LoVo (cell line): ENCODE measurements around the gene DYNLT5.
"Not testable (repeated sequence)": the region's sequence is repeated elsewhere in the genome, so short reads cannot be mapped to it uniquely, and the experiment has no call there.

Experiments
- DNase-seq: peaks from one replicate; pipeline ENCODE4 v3.0.0-alpha.2; 2016; ENCODE audit warnings: low spot score

The DYNLT5 gene

DNA sequence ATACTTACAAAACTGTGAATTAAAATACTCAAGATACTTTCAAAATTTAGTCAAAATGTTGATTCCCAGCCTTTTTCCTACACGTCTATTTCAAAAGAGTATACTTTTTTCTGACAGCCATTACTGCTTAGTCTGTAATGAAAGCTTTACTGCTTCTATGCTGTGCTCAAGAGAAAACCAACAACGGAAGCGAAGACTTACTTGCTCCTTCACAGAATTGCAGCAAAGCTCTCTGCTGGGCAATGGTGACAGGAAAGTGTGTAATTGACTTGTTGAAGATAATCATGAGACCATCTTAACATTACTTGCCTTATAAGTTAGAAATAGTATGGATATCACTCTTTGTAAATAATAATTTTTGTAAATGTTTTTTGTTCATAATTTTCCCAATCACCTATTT is 1.7 kb upstream of the DYNLT5 start:
- no peak for DNase-seq

DNA sequence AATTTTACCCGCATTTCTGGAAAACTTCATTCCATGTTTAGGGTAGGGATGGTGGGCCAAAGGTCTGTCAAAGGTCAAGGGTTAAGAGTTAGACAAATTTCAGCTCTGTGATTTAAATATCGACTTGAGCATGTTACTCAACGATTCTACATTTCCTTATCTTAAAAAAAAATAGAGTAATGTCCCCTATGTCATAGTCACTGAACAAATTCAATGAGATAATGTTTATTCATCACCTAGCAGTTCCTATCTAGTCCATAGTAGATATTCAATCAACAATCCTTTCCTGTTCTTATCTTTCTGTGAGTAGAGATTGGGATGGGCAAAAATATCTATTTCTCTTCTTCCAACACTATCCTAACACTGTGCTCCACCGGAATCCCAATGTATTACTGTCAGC is 1.1 kb upstream of the DYNLT5 start:
- no peak for DNase-seq

DNA sequence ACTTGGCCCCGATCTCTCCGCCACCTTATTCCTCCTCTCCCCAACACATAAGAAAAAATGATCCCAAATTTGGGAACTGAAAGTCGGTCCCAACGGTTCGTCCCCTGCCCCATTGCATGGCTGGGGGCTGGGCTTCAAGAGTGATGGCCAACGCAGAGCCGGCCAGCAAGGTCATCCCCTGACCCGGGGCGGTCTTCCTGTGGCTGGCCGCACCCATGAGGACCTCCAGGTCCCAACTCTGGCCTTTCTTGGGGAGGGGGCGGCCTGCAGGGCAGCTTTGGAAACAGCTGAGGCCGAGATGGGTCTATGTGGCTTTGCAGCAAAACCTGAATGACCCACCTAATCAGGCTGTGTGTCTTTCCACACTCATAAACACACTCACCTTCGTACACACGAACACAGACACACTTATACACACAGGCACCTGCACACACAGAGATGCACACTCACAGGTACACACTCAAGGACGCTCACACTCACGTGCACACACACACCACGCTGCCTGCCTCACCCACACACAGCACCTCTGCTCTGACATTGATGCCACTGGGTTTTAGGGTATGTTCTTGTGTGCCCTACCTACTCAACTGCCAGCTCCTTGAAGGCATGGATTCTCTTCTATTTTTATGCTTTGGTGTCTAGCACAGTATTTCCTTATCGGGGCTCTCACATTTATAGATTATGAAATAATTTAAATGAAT is 562 bp downstream of the DYNLT5 start:
- no peak for DNase-seq

DNA sequence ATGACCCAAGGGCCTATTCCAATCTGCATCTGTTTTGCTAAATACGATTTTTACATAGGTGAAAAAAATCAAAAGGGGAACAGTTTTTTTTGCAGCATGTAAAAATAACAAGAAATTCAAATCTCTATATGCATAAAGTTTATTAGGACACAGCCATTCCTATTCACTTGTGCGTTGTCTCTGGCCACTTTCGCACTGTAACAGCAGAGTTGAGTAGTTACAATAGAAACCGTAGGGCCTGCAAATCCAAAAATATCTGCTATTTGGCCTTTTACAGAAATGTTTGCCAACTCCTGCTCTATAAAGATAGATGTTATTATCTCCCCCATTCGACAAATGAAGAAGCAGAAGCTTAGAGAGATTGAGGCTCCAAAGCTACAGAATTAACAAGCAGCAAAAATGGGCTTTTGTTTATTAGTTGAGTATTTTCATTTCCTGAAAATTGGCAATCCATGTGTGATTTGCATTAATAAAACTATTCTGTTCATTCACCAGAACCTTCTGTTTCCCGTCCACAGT is 5.5 kb downstream of the DYNLT5 start:
- no peak for DNase-seq

DNA sequence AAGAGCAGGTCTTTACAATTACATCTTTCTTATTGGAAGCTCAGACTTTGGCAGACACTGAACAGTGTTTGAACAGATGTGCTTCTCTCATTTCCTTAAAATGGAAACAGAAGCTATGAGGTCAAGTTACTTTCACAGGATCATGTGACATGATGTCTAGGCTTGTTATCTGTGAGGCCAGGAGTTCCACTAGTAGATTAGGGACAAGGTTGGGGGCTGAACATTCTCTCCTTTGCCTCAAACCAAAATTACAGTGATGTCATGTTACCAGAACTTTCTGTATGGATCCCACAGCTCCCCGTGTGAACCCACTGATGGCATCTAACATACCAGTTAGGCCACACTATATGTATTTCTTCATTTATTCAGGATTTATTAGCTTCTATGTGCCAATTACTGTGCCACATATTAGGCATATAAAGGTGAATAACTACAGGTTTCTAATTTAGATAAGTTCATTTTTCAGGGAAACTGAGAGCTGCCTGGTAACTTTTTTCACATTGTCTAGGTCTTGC is 6.0 kb downstream of the DYNLT5 start:
- no peak for DNase-seq

DNA sequence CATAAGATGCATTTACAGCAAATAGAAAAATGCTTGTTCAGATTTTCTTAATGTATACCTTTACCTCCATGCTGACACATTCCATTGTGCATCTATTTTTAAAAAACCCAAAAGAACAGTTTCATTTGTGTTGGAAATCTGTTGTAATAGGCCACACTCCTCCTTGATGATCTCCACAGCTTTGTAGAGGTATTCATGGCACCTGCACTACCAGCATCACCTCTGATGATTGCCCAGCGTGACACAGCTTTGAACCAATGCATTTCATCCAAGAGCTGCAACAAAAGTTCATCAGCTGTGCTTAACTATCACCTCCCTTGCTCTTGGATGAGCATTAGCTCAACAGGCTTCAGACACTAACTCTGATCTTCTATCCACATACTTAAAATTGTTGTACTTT is 8.2 kb downstream of the DYNLT5 start:
- no peak for DNase-seq

DNA sequence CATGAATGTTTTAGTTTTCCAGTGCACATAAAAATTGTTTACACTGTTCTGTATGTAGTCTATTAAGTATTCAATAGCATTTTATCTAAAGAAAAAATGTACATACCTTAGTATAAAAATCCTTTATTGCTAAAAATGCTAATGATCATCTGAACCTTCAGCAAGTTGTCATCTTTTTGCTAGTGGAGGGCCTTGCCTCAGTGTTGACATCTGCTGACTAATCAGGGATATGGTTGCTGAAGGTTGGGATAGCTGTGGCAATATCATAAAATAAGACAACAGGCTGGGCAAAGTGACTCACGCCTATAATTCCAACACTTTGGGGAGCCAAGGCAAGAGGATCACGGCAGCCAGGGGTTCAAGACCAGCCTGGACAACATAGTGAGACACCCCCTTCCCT is 9.0 kb downstream of the DYNLT5 start:
- DNase-seq: no peak

DNA sequence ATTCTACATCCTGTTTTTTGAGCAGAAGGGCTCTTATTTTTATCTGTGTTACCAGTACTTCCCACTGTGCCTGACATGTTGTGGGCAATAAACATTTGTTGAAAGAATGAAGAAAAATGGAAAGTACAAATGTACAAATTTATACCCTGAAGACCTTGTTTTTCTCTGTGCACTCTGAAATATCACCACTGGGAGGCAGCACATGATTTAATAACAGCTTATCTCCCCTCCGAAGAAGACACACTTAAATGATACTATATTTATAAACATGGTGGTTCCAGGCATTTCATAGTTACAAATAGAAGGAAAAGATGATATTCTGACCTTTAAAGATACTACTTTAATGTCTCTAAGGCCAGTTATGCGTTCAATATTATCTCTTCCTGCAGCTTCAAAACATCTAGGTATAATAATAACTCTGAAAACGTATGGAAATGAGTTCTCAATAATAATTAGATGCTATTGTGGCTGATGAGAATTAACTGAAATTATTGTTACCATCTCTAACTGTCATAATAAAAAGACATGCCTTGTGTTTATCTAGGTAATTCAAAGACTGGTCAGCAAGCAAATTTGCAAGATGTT is 12.8 kb downstream of the DYNLT5 start:
- peak; percentile 41 for DNase-seq

DNA sequence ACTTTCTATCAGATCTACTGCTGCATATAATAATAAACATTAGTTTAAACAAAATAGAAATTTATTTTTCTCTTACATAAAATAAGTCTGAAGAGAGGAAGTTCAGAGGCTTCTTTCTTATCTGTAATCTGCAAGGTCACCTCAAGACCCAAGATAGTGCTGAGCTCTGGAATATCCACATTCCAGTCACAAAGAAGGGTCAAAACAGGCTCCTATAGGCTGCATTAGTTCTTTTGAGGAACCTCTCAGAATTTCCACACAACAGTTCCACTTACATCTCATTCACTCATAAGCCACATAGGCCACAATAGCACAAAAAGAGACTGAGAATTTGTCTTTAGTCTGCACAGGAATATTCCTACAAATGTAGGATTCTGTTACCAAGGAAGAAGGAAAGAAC is 15.4 kb downstream of the DYNLT5 start:
- no peak for DNase-seq

DNA sequence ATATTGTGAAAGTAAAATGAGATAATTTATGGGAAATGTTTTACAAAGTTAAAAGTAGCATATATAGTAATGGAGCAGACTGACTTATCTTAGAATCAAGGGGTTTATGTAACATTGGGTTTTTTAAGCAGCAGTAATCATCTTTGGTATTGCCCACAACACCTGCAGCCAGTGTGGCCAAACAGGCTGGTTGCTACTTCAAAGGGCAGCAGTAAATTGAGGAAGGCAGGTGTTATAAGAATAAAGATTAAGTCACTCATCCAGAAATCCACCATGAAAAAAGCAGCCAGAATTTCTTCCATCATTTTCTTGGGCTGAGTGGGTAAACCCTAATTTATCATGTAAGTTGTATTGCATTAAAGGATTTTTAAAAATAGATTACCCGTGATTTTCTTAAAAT is 16.7 kb downstream of the DYNLT5 start:
- no peak for DNase-seq

DNA sequence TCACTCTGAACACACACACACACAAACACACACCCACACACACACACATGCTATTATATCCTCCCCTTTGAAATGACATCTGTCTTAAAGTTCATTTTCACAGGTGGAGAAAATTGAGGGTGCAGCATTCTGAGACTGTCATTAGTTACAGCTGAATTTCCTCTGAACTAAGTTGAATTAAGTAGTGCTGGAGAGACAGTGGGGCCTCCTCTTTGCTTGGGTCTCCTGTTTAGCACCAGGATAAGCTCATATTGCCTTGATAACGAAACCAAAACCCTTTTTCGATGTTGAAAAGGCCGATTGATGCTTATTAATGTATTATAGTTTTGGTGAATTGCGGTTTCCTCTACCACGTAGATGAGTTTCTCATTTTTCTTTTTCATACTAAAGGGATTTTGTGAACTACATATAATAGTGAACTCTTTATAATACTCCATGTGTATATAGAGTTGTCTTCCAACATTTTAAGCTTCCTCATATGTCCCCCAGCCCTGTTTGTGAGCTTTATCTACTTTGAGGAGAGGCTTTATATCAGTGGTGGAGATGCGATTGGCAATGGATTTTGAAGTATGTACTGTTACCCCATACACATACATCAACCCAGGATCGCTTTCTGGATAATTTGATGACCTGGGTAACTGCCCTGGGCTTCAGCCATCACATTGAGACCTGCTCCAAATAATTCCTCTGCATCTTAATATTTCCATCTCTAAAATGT is 17.4 kb downstream of the DYNLT5 start:
- no peak for DNase-seq

DNA sequence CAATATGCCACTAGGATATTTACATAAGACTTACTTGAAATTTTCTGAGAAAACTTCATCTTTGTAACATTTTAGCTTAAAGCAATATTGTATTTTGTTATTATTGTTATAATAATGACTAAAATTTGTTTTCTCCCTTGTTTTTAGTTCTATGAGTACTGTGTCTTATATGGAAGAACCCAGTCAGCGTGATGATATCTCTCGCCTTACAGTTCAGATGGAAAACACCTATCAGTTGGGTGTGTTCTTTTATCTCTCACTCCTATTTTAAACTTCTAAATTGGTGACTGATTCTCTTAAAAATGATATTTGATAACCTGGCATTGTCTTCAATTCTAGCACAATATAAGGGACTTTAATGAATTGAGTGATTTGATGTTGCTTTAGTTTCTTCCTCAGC is 18.0 kb downstream of the DYNLT5 start:
- no peak for DNase-seq

DNA sequence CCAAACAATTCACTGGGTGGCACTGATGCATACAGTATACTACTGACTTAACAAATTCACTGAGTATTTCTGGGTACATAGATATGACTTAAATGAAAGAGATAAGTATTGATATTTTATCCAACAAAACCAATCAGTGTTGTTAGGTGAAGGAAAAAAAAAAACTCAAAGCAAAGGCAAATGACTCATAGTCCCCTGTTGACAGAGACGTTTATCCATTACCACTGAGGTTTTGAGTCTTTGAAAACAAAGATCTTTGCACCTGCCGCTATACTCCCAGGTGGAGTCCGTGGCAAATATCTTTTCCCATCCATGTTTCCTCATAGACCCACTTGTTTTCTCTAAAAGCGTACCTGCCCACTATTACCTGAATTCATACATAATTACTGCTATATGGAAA is 18.4 kb downstream of the DYNLT5 start:
- DNase-seq: no peak

DNA sequence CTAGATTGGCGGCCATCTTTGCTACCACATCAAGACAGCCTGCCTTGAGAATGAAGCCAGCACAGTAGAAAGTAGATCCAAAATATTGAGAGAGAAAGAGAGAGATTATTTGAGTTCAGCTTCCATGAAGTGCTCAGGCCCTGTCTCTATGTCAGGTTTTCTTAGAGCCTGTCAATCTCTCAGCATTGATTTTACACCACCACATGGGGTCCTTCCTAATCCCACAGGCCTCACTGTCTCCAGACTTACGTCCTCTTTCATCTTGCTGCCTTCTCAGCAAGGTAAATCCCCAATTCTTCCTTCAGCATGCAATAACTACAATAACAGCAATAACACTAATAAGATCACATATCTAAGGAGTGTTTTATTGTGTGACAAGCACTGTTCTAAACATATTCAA is 21.0 kb downstream of the DYNLT5 start:
- DNase-seq: no peak

DNA sequence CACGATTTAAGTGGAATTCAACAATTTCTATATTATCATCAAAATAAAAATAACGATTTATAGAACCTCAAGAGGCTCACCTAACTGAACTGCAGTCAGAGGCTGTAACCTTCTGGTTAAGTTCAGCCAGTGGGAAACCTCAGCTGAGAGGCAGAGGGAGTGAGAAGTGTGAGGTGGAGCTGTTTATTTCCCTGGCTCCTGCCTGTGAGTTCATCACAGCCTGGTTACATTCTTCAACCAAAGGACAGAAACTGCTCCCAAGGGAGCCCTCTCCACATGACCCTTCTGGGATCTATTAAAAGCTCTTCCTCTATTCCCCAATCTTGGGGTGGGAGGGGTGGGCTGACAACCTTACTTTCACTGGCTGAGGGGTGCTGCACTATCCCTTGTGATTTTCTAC is 22.2 kb downstream of the DYNLT5 start:
- DNase-seq: no peak

DNA sequence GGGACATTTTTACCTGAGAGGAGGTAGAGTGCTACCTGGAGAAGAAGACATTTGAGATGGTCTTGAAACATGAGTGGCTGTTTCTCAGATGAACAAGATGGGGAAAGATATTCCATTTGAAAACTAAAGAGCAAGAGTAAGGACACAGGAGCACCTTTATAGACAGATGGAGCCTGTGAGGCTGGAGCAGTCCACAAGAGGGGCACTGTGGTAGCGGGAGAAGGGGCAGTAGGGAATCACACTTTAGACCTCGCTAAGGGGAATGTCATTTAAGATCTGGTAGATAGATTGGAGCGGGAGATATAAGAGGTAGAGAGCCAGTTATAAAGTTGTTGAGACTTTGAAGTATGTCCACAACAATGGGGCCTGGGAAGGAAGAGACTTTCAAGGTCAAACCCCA is 23.4 kb downstream of the DYNLT5 start:
- DNase-seq: no peak

DNA sequence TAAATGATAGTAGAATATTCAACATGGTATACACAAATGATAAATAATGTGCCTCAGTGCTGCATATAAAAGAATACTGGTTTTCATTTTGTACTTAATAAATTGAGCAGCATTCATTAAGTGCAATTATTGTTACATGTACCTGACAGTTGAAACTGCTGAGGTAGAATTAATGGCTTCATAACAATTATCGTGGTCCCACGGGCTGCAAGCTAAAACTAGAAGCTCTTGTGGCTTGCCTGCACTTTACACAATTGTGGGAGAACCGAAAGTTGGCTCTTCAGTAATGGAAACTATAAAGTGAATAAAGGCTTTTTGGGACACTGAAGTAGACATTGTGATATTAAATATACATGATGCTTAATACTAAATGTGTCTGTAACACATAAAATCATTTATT is 25.6 kb downstream of the DYNLT5 start:
- DNase-seq: no peak

DNA sequence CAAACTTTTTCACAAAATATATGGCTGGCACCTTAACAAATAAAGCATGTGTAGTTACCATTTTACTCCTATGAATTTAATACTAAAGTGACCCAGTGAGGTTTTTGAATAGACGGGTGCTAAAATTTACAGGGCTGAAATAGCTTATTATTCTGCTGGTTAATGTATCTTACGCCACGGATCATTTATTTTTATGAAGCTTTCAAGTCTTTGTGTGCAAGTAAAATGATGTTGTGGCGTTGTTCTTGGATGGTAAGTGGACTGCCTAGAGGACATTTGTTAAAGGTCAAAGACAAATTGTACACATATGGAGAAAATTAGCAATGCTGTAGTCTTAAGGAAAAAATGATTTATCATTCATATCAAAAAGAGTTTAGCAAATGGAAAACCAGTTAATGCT is 26.0 kb downstream of the DYNLT5 start:
- DNase-seq: no peak

DNA sequence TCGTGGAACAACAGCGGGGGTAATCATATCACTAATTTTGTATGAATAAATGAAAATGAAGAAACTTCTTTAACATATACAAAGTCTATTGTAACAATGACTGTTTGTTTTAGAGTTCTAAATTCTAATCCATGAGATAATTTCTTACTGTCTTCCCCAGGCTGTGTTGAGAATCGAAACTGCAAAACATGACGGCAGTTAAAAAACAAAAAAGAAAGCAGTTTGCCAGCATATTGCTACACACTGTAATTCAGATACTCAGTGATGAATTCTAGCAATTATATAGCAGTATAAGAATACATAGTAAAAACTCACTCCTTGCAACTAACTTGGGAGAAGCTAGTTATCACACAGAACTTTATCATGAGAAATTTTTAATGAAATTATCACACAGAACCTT is 26.7 kb downstream of the DYNLT5 start:
- DNase-seq: no peak

DNA sequence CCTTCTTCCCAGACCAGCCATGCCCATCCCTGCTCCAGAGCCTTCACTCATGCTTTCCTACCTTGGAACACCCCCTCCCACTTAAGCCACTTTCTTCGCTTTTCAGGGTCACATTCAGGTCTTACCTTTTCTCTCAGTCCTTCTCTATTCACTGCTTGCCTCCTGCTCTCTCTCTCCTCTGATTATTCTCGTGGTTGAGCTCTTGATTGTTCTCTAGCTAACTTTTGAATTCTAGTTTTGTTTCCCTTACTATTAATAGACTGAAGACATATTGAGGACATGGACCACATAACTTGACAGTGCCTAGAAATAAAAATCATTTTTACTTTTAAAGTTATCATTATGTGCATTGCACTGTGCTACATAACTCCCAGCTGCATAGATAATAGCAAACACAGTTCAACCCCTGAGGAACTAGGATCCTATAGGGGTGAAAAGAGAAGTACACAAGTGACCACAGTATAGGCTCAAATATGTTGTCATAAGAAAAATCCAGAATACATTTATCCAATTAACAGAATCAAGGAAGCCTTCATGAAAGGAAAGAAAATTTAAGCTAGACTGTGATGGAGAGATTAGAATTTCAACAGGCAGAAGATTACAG is 27.3 kb downstream of the DYNLT5 start:
- no peak for DNase-seq

DNA sequence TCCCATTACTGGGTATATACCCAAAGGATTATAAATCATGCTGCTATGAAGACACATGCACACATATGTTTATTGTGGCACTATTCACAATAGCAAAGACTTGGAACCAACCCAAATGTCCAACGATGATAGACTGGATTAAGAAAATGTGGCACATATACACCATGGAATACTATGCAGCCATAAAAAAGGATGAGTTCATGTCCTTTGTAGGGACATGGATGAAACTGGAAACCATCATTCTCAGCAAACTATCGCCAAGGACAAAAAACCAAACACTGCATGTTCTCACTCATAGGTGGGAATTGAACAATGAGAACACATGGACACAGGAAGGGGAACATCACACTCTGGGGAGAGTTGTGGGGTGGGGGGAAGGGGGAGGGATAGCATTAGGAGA is 33.5 kb downstream of the DYNLT5 start:
- not testable (repeated sequence) for DNase-seq

DNA sequence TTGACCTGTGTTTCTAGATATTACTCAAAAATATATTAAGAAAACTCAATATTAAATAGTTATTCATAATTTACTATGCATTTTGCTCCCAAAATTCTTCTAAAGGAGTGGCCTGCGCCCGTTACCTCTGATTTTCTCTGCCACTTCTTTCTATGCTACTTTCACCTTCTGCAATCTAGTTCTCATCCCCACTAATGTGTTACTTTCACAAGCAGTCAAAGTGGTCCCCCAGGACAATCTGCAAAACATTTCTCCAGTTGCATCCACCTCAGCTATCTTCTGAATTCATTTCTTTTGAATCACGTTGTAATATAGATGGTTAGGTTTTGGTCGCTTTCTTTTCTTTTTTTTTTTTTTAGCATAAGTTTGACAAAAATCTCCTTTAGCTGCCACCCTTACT is 35.4 kb downstream of the DYNLT5 start:
- DNase-seq: no peak
